Esophagus muscularis mucosa (tissue), 4 donors: ENCODE data around the gene RC3H2. TPM values are rescaled to one million over a fixed set of nuclear protein-coding genes. Genes with fewer than 3 reads are reported as not detected.

Experiments used
- DNase-seq: peaks from one replicate; pipeline ENCODE4 v3.0.0-alpha.2; 2017; ENCODE audit errors: extremely low spot score
- H3K27ac ChIP-seq, 4 donors: fragments of 200-600 bp; sonication (generic); replicated peaks in 1 of 4; 1 replicate in 3 of 4; 2 replicates in 1 of 4; pipeline ENCODE4 v1.5.1; 2016 to 2019; ENCODE audit warnings: mild to moderate bottlenecking in 1 of 4
- H3K27me3 ChIP-seq, 4 donors: fragments of 200-600 bp; sonication (generic); one replicate each; pipeline versions ENCODE4 v1.5.1 to v1.6.0; 2016 to 2019
- H3K36me3 ChIP-seq, 4 donors: fragments of 200-600 bp; sonication (generic); one replicate each; pipeline ENCODE4 v1.5.1; 2016 to 2019
- H3K4me1 ChIP-seq, 4 donors: fragments of 200-600 bp; sonication (generic); one replicate each; pipeline ENCODE4 v1.5.1; 2016 to 2019
- H3K4me3 ChIP-seq, 4 donors: fragments of 200-600 bp; sonication (generic); 1 replicate in 2 of 4; 2 replicates in 2 of 4; pipeline ENCODE4 v1.5.1; 2016 to 2019; ENCODE audit warnings: mild to moderate bottlenecking in 4 of 4, moderate library complexity in 1 of 4
- H3K9me3 ChIP-seq, 4 donors: fragments of 200-600 bp; sonication (generic); 1 replicate in 3 of 4; 2 replicates in 1 of 4; pipeline ENCODE4 v1.5.1; 2016 to 2019
- EP300 ChIP-seq: sonication (generic); formaldehyde crosslinking; IDR thresholded peaks from one replicate; pipeline ENCODE4 v1.6.1; 2017; ENCODE audit warnings: antibody characterized with exemption
- POLR2A ChIP-seq: fragments of 450-650 bp; IDR thresholded peaks from one replicate; pipeline ENCODE4 v1.6.1; 2017; ENCODE audit warnings: antibody characterized with exemption, moderate library complexity, mild to moderate bottlenecking, low read depth
- POLR2AphosphoS5 ChIP-seq, 2 donors: sonication (generic); formaldehyde crosslinking; IDR thresholded peaks; one replicate each; pipeline ENCODE4 v1.6.1; 2017; ENCODE audit warnings: antibody characterized with exemption in 2 of 2
- WGBS: methylation state at CpG from one replicate; pipeline ENCODE4 v1.1.5; 2018; 5-methylcytosine and 5-hydroxymethylcytosine counted together
- intact Hi-C: fragments of 100-400 bp; cut with DNase I; formaldehyde crosslinking; loops from one replicate; pipeline ENCODE4 v1.15.1; 2023
- total RNA-seq, 4 donors: library from RNA; depleted of rRNA; stranded (reverse); fragments of >200 nt; gene quantifications; one replicate each; pipeline versions ENCODE4 v1.1.0 to v1.2.1, GENCODE V29; 2016
- TF ChIP-seq, protein P1 (sequence below), 3 experiments: fragments of 200-600 bp in 2 of 3; fragments of 450-650 bp in 1 of 3; sonication (generic) in 2 of 3; IDR thresholded peaks; one replicate each; pipeline ENCODE4 v1.5.1; 2017 to 2019; ENCODE audit warnings: antibody characterized with exemption in 3 of 3, mild to moderate bottlenecking in 2 of 3, moderate library complexity in 1 of 3

RC3H2 gene
- total RNA-seq, 4 donors from 2014 or later, result 40.1 to 58.1 (median 57.8) TPM

GRCh38 chr9:122816163-122816867 lies 88.8 kb downstream of the RC3H2 start:
- H3K4me1 ChIP-seq, result peaks cover 8 to 21% (median 20%) of the 10 kb centered on the region in 4 donors
- WGBS, result 87% methylated on average over 10 of the region's 17 CpGs
- peaks cover 0 to 49% (median 24%) of the 10 kb centered on the region in 4 donors for H3K36me3 ChIP-seq
- H3K4me3 ChIP-seq, result no peak overlapping the region
- no peaks in the 10 kb centered on the region for H3K27me3 ChIP-seq
- intact Hi-C loops, result no loop called here
- H3K9me3 ChIP-seq, result no peaks in the 10 kb centered on the region
- H3K27ac ChIP-seq, result peak overlapping the region in 2 of 4 donors; percentile 4 to 45
- TF ChIP-seq POLR2A, result no peak
- TF ChIP-seq, protein P1, sequence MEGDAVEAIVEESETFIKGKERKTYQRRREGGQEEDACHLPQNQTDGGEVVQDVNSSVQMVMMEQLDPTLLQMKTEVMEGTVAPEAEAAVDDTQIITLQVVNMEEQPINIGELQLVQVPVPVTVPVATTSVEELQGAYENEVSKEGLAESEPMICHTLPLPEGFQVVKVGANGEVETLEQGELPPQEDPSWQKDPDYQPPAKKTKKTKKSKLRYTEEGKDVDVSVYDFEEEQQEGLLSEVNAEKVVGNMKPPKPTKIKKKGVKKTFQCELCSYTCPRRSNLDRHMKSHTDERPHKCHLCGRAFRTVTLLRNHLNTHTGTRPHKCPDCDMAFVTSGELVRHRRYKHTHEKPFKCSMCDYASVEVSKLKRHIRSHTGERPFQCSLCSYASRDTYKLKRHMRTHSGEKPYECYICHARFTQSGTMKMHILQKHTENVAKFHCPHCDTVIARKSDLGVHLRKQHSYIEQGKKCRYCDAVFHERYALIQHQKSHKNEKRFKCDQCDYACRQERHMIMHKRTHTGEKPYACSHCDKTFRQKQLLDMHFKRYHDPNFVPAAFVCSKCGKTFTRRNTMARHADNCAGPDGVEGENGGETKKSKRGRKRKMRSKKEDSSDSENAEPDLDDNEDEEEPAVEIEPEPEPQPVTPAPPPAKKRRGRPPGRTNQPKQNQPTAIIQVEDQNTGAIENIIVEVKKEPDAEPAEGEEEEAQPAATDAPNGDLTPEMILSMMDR (IDR thresholded peaks at IDR 0.05), result no peak
- peak; percentile 51 to 66 for TF ChIP-seq POLR2AphosphoS5 (IDR thresholded peaks at IDR 0.05)
- DNase-seq, result no peak

GRCh38 chr9:122815544-122815943 lies 89.6 kb downstream of the RC3H2 start:
- intact Hi-C loops, result no loop called here
- Histone ChIP-seq H3K4me1 (peaks cover 8 to 21% (median 14%) of the 10 kb centered on the region in 4 donors), H3K9me3 (no peaks in the 10 kb centered on the region), H3K36me3 (peaks cover 0 to 44% (median 24%) of the 10 kb centered on the region in 4 donors), H3K27ac (peak overlapping the region in 2 of 4 donors; percentile 4 to 18), H3K27me3 (no peaks in the 10 kb centered on the region), H3K4me3 (no peak overlapping the region)
- TF ChIP-seq POLR2AphosphoS5 (IDR thresholded peaks at IDR 0.05) (no peak), POLR2A (no peak), EP300 (no peak)
- TF ChIP-seq, protein P1 (IDR thresholded peaks at IDR 0.05), result no peak
- no peak for DNase-seq

DNA sequence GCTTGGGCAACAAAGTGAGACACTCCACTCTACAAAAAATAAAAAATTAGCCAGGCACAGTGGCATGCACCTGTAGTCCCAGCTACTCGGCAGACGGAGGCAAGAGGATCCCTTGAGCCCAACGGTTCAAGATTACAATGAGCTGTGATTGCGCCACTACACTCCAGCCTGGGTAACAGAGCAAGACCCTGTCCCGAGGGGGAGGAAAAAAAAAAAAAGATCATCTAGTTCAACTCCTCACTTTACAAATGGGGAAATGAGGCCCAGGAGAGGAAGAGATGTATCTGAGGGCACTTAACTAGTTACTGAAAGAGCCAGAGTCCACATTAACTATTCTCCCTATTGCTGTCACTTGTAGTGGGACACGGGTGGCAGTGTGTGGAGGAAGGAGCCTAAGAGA lies 90.6 kb downstream of the RC3H2 start:
- no peaks in the 10 kb centered on the region for H3K27me3 ChIP-seq
- 92% methylated on average over 6 of the region's 6 CpGs for WGBS
- peaks cover 0 to 34% (median 16%) of the 10 kb centered on the region in 4 donors for H3K36me3 ChIP-seq
- H3K4me1 ChIP-seq, result peaks cover 4 to 17% (median 8%) of the 10 kb centered on the region in 4 donors
- H3K27ac ChIP-seq, result no peak overlapping the region
- intact Hi-C loops, result no loop called here
- DNase-seq, result no peak
- H3K9me3 ChIP-seq, result no peaks in the 10 kb centered on the region
- H3K4me3 ChIP-seq, result no peak overlapping the region
- TF ChIP-seq, protein P1 (IDR thresholded peaks at IDR 0.05), result no peak
- no peak for TF ChIP-seq POLR2AphosphoS5 (IDR thresholded peaks at IDR 0.05)

DNA sequence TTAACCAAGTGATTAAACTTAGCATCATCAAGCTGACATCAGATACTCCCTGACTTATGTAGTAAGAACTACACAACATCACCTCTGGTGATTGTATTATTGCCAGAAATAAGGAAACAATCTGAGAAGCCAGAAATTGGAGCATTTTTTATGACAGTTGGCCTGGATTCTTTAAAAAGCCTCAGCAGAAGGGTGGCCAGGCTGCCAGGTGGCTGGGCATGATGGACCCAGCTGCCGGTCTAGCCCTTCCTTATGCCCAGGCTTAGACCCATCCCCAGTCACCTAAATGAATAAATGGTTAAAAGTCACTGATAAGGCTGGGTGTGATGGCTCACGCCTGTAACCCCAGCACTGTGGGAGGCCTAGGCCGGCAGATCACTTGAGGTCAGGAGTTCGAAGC lies 92.4 kb downstream of the RC3H2 start:
- Histone ChIP-seq H3K36me3 (peaks cover 0 to 28% (median 11%) of the 10 kb centered on the region in 4 donors), H3K27me3 (no peaks in the 10 kb centered on the region), H3K27ac (no peak overlapping the region), H3K9me3 (no peaks in the 10 kb centered on the region), H3K4me1 (peaks cover 0 to 8% (median 6%) of the 10 kb centered on the region in 4 donors), H3K4me3 (no peak overlapping the region)
- intact Hi-C loops, result no loop called here
- no peak for TF ChIP-seq EP300
- no peak for TF ChIP-seq POLR2A
- no peak for TF ChIP-seq POLR2AphosphoS5 (IDR thresholded peaks at IDR 0.05)
- TF ChIP-seq, protein P1 (IDR thresholded peaks at IDR 0.05), result no peak
- no peak for DNase-seq
- 89% methylated on average over 4 of the region's 4 CpGs for WGBS
